ENCODE results near the gene APCDD1L.

Gene APCDD1L

DNA sequence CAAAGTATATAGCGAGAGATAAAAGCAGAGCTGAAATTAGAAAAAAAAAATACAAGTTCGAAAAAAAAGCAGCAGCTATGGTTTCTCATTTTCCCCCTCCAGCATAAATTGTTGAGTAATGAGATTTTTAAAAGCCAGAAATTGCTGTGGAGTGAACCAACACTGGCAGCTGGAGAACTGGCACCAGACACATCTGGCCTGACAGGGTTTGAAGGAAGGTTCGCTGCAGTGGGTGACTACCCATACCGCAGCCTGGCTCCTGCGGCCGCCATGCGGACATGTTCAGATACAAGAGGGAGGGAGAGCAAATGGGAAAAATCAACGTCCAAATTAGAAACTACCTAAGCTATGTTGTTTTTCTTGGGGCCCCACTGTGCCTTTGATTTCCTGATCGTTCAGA lies 3.3 kb downstream of the APCDD1L start:
- no peak for TF ChIP-seq POLR2AphosphoS5 (IDR thresholded peaks at IDR 0.05; ENCODE audit: low read depth)
- TF ChIP-seq, protein P1, sequence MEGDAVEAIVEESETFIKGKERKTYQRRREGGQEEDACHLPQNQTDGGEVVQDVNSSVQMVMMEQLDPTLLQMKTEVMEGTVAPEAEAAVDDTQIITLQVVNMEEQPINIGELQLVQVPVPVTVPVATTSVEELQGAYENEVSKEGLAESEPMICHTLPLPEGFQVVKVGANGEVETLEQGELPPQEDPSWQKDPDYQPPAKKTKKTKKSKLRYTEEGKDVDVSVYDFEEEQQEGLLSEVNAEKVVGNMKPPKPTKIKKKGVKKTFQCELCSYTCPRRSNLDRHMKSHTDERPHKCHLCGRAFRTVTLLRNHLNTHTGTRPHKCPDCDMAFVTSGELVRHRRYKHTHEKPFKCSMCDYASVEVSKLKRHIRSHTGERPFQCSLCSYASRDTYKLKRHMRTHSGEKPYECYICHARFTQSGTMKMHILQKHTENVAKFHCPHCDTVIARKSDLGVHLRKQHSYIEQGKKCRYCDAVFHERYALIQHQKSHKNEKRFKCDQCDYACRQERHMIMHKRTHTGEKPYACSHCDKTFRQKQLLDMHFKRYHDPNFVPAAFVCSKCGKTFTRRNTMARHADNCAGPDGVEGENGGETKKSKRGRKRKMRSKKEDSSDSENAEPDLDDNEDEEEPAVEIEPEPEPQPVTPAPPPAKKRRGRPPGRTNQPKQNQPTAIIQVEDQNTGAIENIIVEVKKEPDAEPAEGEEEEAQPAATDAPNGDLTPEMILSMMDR (IDR thresholded peaks at IDR 0.05; ENCODE audit: insufficient read depth, low read length), result no peak
- TF ChIP-seq GABPA (IDR thresholded peaks at IDR 0.05; ENCODE audit: low read depth), result no peak
- TF ChIP-seq, protein P2, sequence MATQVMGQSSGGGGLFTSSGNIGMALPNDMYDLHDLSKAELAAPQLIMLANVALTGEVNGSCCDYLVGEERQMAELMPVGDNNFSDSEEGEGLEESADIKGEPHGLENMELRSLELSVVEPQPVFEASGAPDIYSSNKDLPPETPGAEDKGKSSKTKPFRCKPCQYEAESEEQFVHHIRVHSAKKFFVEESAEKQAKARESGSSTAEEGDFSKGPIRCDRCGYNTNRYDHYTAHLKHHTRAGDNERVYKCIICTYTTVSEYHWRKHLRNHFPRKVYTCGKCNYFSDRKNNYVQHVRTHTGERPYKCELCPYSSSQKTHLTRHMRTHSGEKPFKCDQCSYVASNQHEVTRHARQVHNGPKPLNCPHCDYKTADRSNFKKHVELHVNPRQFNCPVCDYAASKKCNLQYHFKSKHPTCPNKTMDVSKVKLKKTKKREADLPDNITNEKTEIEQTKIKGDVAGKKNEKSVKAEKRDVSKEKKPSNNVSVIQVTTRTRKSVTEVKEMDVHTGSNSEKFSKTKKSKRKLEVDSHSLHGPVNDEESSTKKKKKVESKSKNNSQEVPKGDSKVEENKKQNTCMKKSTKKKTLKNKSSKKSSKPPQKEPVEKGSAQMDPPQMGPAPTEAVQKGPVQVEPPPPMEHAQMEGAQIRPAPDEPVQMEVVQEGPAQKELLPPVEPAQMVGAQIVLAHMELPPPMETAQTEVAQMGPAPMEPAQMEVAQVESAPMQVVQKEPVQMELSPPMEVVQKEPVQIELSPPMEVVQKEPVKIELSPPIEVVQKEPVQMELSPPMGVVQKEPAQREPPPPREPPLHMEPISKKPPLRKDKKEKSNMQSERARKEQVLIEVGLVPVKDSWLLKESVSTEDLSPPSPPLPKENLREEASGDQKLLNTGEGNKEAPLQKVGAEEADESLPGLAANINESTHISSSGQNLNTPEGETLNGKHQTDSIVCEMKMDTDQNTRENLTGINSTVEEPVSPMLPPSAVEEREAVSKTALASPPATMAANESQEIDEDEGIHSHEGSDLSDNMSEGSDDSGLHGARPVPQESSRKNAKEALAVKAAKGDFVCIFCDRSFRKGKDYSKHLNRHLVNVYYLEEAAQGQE (IDR thresholded peaks at IDR 0.05; ENCODE audit: insufficient replicate concordance, low read depth), result no peak
- no peak for TF ChIP-seq SPI1 (IDR thresholded peaks at IDR 0.05; ENCODE audit: borderline replicate concordance, low read depth)
- Histone ChIP-seq H3K27ac (replicated peaks) (no peak overlapping the region), H3K4me3 (replicated peaks; ENCODE audit: insufficient read depth, low read length) (no peak overlapping the region), H3K27me3 (ENCODE audit: insufficient read depth, poor library complexity, severe bottlenecking) (peaks cover 26% of the 10 kb centered on the region)
- DNase-seq (ENCODE audit: low read depth in 1 of 2, low spot score in 1 of 2), result no peak

DNA sequence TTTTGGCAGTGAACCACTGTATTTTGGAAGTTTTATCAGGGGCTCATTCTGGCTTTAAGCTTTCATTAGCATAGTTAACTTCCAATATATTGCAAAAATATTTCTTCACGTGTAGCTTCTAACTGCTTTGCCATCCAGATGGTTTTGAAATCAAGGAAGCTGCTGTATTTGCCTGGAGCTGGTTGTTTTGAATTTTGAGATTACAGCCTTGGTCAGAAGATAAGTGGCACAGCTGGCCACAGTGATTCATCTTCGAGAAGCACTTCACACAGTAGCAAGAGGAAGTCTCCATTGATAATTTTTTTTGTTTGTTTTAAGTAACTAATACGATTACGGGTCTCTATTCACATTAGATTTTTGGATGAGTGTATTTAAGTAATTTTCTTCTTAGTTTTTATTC lies 3.8 kb downstream of the APCDD1L start:
- DNase-seq (ENCODE audit: low read depth in 1 of 2, low spot score in 1 of 2), result no peak
- H3K27me3 ChIP-seq (ENCODE audit: insufficient read depth, poor library complexity, severe bottlenecking), result peaks cover 26% of the 10 kb centered on the region

GRCh38 chr20:58510921-58511320 lies 4.3 kb downstream of the APCDD1L start:
- Histone ChIP-seq H3K4me3 (replicated peaks; ENCODE audit: insufficient read depth, low read length) (no peak overlapping the region), H3K27ac (replicated peaks) (no peak overlapping the region), H3K27me3 (ENCODE audit: insufficient read depth, poor library complexity, severe bottlenecking) (peaks cover 22% of the 10 kb centered on the region)
- no peak for DNase-seq (ENCODE audit: low read depth in 1 of 2, low spot score in 1 of 2)
- TF ChIP-seq SPI1 (IDR thresholded peaks at IDR 0.05; ENCODE audit: borderline replicate concordance, low read depth) (no peak), POLR2AphosphoS5 (IDR thresholded peaks at IDR 0.05; ENCODE audit: low read depth) (no peak), GABPA (IDR thresholded peaks at IDR 0.05; ENCODE audit: low read depth) (no peak)
- TF ChIP-seq, protein P1 (IDR thresholded peaks at IDR 0.05; ENCODE audit: insufficient read depth, low read length), result no peak
- TF ChIP-seq, protein P2 (IDR thresholded peaks at IDR 0.05; ENCODE audit: insufficient replicate concordance, low read depth), result no peak

More for the DNA sequence above, 3.8 kb downstream of the APCDD1L start:
- Histone ChIP-seq H3K27ac (replicated peaks) (no peak overlapping the region), H3K4me3 (replicated peaks; ENCODE audit: insufficient read depth, low read length) (no peak overlapping the region)
- TF ChIP-seq, protein P2 (IDR thresholded peaks at IDR 0.05; ENCODE audit: insufficient replicate concordance, low read depth), result no peak
- TF ChIP-seq, protein P1 (IDR thresholded peaks at IDR 0.05; ENCODE audit: insufficient read depth, low read length), result no peak
- TF ChIP-seq GABPA (IDR thresholded peaks at IDR 0.05; ENCODE audit: low read depth) (no peak), POLR2AphosphoS5 (IDR thresholded peaks at IDR 0.05; ENCODE audit: low read depth) (no peak)

All from HL-60 (cell line).